Measurements from ENCODE around the gene SSMEM1. TPM values are rescaled to one million over a fixed set of nuclear protein-coding genes. Genes with fewer than 3 reads are reported as not detected.
"Not testable (repeated sequence)": the region's sequence is repeated elsewhere in the genome, so short reads cannot be mapped to it uniquely, and the experiment has no call there.

Gene SSMEM1
- total RNA-seq, 1 donor from 2014 or later = not detected

DNA sequence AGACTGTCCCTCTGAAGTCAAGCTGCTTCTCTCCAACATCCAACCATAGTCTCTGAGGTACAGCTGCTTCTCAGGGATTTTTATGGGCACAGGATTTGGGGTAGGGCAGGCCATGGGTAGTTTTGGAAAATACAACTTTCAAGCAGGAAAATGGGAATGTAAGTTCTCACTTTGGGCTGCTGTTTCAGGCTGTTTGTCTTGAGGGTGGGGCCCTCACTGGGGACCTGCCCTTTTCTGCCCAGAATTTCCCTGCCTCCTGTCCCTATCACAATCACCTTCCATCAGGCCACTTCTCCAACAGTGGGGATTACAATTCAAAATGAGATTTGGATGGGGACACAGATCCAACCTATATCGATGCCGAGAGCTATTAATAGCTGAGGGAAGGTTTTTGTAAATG is 24.5 kb downstream of the SSMEM1 start:
- Mint-ChIP-seq H3K9me3 (ENCODE audit: unreplicated experiment) (no peaks in the 10 kb centered on the region), H3K27ac (ENCODE audit: unreplicated experiment) (no peak overlapping the region), H3K4me3 (ENCODE audit: unreplicated experiment) (no peak overlapping the region), H3K4me1 (ENCODE audit: low read depth, unreplicated experiment) (no peaks in the 10 kb centered on the region), H3K36me3 (ENCODE audit: unreplicated experiment) (no peaks in the 10 kb centered on the region), H3K27me3 (ENCODE audit: unreplicated experiment) (peaks cover under 1% of the 10 kb centered on the region)
- TF ChIP-seq, protein P1, sequence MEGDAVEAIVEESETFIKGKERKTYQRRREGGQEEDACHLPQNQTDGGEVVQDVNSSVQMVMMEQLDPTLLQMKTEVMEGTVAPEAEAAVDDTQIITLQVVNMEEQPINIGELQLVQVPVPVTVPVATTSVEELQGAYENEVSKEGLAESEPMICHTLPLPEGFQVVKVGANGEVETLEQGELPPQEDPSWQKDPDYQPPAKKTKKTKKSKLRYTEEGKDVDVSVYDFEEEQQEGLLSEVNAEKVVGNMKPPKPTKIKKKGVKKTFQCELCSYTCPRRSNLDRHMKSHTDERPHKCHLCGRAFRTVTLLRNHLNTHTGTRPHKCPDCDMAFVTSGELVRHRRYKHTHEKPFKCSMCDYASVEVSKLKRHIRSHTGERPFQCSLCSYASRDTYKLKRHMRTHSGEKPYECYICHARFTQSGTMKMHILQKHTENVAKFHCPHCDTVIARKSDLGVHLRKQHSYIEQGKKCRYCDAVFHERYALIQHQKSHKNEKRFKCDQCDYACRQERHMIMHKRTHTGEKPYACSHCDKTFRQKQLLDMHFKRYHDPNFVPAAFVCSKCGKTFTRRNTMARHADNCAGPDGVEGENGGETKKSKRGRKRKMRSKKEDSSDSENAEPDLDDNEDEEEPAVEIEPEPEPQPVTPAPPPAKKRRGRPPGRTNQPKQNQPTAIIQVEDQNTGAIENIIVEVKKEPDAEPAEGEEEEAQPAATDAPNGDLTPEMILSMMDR (IDR thresholded peaks at IDR 0.05; ENCODE audit: partially characterized antibody, unreplicated experiment) = no peak
- DNase-seq = no peak

DNA sequence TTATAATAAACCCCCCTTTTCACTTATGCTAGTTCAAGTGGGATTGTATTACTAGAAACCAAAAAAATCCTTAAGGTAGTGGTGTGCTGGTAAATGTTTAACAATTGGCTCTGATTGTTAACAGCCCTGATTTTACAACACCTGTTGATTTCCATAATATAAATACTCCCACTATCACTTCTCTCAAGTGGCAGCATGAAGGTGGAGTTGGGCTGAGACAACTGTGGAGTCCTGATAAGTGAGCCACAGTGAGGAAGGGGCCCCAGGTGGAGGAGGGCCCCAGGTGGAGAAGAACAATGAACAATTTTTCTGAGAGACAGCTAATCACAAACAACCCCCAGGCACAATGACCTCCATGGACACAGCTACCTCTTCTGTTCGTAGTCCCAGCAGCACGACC is 26.4 kb downstream of the SSMEM1 start:
- Mint-ChIP-seq H3K36me3 (ENCODE audit: unreplicated experiment) (no peaks in the 10 kb centered on the region), H3K4me3 (ENCODE audit: unreplicated experiment) (no peak overlapping the region), H3K27ac (ENCODE audit: unreplicated experiment) (no peak overlapping the region), H3K9me3 (ENCODE audit: unreplicated experiment) (no peaks in the 10 kb centered on the region), H3K27me3 (ENCODE audit: unreplicated experiment) (peaks cover 2% of the 10 kb centered on the region), H3K4me1 (ENCODE audit: low read depth, unreplicated experiment) (no peaks in the 10 kb centered on the region)
- TF ChIP-seq, protein P1 (IDR thresholded peaks at IDR 0.05; ENCODE audit: partially characterized antibody, unreplicated experiment) = no peak
- DNase-seq = no peak

GRCh38 chr7:130236361-130236760 is 28.7 kb downstream of the SSMEM1 start:
- not testable (repeated sequence) for H3K9me3 Mint-ChIP-seq (ENCODE audit: unreplicated experiment); H3K36me3 Mint-ChIP-seq (ENCODE audit: unreplicated experiment); DNase-seq

DNA sequence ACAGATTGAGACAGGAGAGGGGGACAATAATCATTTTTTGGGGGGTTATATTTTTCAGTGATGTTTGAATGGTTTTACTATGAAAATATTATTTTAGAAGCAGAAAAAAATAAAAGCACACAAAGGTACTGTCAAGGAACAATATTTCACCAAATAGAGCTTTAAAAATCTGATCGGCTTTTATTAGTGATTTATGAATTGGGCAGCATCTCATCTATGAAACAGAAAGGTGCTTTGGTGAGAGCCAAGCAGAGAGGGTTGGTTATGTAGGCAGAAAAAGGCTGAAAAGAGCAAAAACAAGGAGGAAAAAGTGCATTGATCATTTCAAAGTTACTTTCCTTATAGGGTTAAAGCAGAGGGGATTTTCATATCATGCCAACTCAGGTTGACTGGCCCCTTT is 32.6 kb downstream of the SSMEM1 start:
- Mint-ChIP-seq H3K9me3 (ENCODE audit: unreplicated experiment) (peaks cover 2% of the 10 kb centered on the region), H3K4me3 (ENCODE audit: unreplicated experiment) (no peak overlapping the region), H3K36me3 (ENCODE audit: unreplicated experiment) (no peaks in the 10 kb centered on the region), H3K27me3 (ENCODE audit: unreplicated experiment) (peaks cover 2% of the 10 kb centered on the region), H3K27ac (ENCODE audit: unreplicated experiment) (no peak overlapping the region), H3K4me1 (ENCODE audit: low read depth, unreplicated experiment) (peaks cover 2% of the 10 kb centered on the region)
- no peak for DNase-seq
- TF ChIP-seq, protein P1 (IDR thresholded peaks at IDR 0.05; ENCODE audit: partially characterized antibody, unreplicated experiment) = no peak

More at GRCh38 chr7:130236361-130236760, 28.7 kb downstream of the SSMEM1 start:
- not testable (repeated sequence) for H3K4me3 Mint-ChIP-seq (ENCODE audit: unreplicated experiment); H3K27me3 Mint-ChIP-seq (ENCODE audit: unreplicated experiment); H3K4me1 Mint-ChIP-seq (ENCODE audit: low read depth, unreplicated experiment); H3K27ac Mint-ChIP-seq (ENCODE audit: unreplicated experiment)

GRCh38 chr7:130242198-130243014 is 34.7 kb downstream of the SSMEM1 start:
- DNase-seq = peak; percentile 81
- Mint-ChIP-seq H3K36me3 (ENCODE audit: unreplicated experiment) (peaks cover 10% of the 10 kb centered on the region), H3K27me3 (ENCODE audit: unreplicated experiment) (no peaks in the 10 kb centered on the region), H3K27ac (ENCODE audit: unreplicated experiment) (no peak overlapping the region), H3K9me3 (ENCODE audit: unreplicated experiment) (peaks cover 2% of the 10 kb centered on the region), H3K4me3 (ENCODE audit: unreplicated experiment) (no peak overlapping the region), H3K4me1 (ENCODE audit: low read depth, unreplicated experiment) (peaks cover 2% of the 10 kb centered on the region)
- TF ChIP-seq, protein P1 (IDR thresholded peaks at IDR 0.05; ENCODE audit: partially characterized antibody, unreplicated experiment) = peak; percentile 86

DNA sequence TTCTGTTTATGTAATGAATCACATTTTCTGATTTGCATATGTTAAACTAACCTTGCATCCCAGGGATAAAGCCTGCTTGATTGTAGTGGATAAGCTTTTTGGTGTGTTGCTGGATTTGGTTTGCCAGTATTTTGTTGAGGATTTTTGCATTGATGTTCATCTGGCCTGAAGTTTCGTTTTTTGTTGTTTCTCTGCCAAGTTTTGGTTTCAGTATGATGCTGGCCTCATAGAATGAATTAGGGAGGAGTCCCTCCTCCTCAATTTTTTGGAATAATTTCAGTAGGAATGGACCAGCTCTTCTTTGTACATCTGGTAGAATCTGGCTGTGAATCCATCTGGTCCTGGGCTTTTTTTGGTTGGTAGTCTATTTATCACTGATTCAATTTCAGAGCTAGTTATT is 35.8 kb downstream of the SSMEM1 start:
- H3K36me3 Mint-ChIP-seq (ENCODE audit: unreplicated experiment); H3K27me3 Mint-ChIP-seq (ENCODE audit: unreplicated experiment); H3K9me3 Mint-ChIP-seq (ENCODE audit: unreplicated experiment); H3K4me3 Mint-ChIP-seq (ENCODE audit: unreplicated experiment); DNase-seq; H3K27ac Mint-ChIP-seq (ENCODE audit: unreplicated experiment); H3K4me1 Mint-ChIP-seq (ENCODE audit: low read depth, unreplicated experiment): not testable (repeated sequence)

GRCh38 chr7:130246491-130246890 is 38.8 kb downstream of the SSMEM1 start:
- not testable (repeated sequence) for H3K9me3 Mint-ChIP-seq (ENCODE audit: unreplicated experiment); H3K4me1 Mint-ChIP-seq (ENCODE audit: low read depth, unreplicated experiment); H3K27ac Mint-ChIP-seq (ENCODE audit: unreplicated experiment); H3K4me3 Mint-ChIP-seq (ENCODE audit: unreplicated experiment); H3K27me3 Mint-ChIP-seq (ENCODE audit: unreplicated experiment); DNase-seq
- H3K36me3 Mint-ChIP-seq (ENCODE audit: unreplicated experiment) = peaks cover 13% of the 10 kb centered on the region

- not testable (repeated sequence) for H3K27me3 Mint-ChIP-seq (ENCODE audit: unreplicated experiment); H3K4me3 Mint-ChIP-seq (ENCODE audit: unreplicated experiment); DNase-seq; H3K9me3 Mint-ChIP-seq (ENCODE audit: unreplicated experiment); H3K27ac Mint-ChIP-seq (ENCODE audit: unreplicated experiment); H3K4me1 Mint-ChIP-seq (ENCODE audit: low read depth, unreplicated experiment)
- H3K36me3 Mint-ChIP-seq (ENCODE audit: unreplicated experiment) = peaks cover 26% of the 10 kb centered on the region
These were observed 41.2 kb downstream of the SSMEM1 start for GRCh38 chr7:130248842-130249241.
